Stimulated activated CD4-positive, alpha-beta T cell treated with anti-CD3 and anti-CD28 coated beads, TNF-alpha, amount 100 ng/mL, for 4 hours (primary cell): ENCODE results near the gene MAD2L2.

Experiments used
- DNase-seq, 3 experiments: peaks; one replicate each; pipeline ENCODE4 v3.0.0-alpha.2; 2020; ENCODE audit warnings: low read depth in 3 of 3

Gene MAD2L2

GRCh38 chr1:11629184-11630016 lies 51.5 kb downstream of the MAD2L2 start:
- DNase-seq, result no peak

- no peak for DNase-seq
Observed at GRCh38 chr1:11628767-11629166, 52.2 kb downstream of the MAD2L2 start.

- no peak for DNase-seq
Observed at GRCh38 chr1:11626551-11626950, 54.4 kb downstream of the MAD2L2 start.
